ENCODE data around the gene ELMOD1. TPM values are rescaled to one million over a fixed set of nuclear protein-coding genes. Genes with fewer than 3 reads are reported as not detected.

The ELMOD1 gene
- total and polyA plus RNA-seq, 2 donors (not counting 3 experiments of a cell fraction or from before 2014, with no cell fraction given): 1.6 to 2.4 TPM

DNA sequence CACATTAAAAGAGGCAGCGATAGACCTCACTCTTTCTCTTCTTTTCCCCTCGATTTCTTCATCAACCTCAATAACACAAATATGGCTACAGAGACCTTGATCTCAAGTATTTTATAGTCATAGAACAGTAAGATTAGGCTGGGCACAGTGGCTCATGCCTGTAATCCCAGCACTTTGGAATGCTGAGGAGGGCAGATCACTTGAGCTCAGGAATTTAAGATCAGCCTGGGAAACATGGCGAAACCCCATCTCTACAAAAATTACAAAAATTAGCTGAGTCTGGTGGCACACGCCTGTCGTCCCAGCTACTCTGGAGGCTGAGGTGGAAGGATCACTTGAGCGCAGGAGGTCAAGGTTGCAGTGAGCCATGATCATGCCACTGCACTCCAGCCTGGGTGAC lies 106.3 kb downstream of the ELMOD1 start:
- intact Hi-C loops (cut with micrococcal nuclease) (loop anchor here (5.0 kb wide), 1 partner anchor 200 kb away; no protein-coding TSS in a partner anchor), dilution Hi-C loops (cut with MboI; ENCODE audit: extremely low pct_ligation_motif_present, low sequenced_read_pairs) (no loop called here)
- Histone ChIP-seq H3K4me3 (replicated peaks in 1 of 3; ENCODE audit: insufficient read depth in 1 of 3, low read depth in 1 of 3, low read length in 3 of 3) (no peak overlapping the region), H3K27me3 (ENCODE audit: control insufficient read depth in 2 of 2, insufficient read depth in 2 of 2, low read length in 2 of 2) (peaks cover 0 to 2% of the 10 kb centered on the region in 2 experiments), H3K9me1 (replicated peaks; ENCODE audit: control insufficient read depth, extremely low read depth, insufficient read depth, low read length) (no peaks in the 10 kb centered on the region), H3K4me1 (ENCODE audit: control insufficient read depth, extremely low read depth, insufficient read depth, low read length) (peaks cover 16% of the 10 kb centered on the region), H4K20me1 (replicated peaks; ENCODE audit: control insufficient read depth, extremely low read depth, insufficient read depth, low read length) (no peaks in the 10 kb centered on the region), H3K9ac (replicated peaks; ENCODE audit: extremely low read depth, insufficient read depth, low read length) (no peak overlapping the region), H3K4me2 (ENCODE audit: insufficient read depth, low read length) (no peak overlapping the region), H3K27ac (ENCODE audit: insufficient read depth, low read depth, low read length) (no peak overlapping the region), H2AFZ (ENCODE audit: low read depth, low read length) (no peak overlapping the region), H3K36me3 (ENCODE audit: control insufficient read depth in 2 of 2, extremely low read depth in 1 of 2, insufficient read depth in 2 of 2, low read length in 2 of 2) (no peaks in the 10 kb centered on the region), H3K79me2 (ENCODE audit: control insufficient read depth, insufficient read depth, low read length) (no peaks in the 10 kb centered on the region), H3K9me3 (replicated peaks; ENCODE audit: control insufficient read depth, insufficient read depth, low read length) (no peaks in the 10 kb centered on the region)
- ChIA-PET POLR2A (no interaction called here), CTCF (interaction anchor here (1.5 kb wide), 1 partner anchor 74 kb away, joined by 4 read pairs; no protein-coding TSS in a partner anchor)
- TF ChIP-seq, protein P1, sequence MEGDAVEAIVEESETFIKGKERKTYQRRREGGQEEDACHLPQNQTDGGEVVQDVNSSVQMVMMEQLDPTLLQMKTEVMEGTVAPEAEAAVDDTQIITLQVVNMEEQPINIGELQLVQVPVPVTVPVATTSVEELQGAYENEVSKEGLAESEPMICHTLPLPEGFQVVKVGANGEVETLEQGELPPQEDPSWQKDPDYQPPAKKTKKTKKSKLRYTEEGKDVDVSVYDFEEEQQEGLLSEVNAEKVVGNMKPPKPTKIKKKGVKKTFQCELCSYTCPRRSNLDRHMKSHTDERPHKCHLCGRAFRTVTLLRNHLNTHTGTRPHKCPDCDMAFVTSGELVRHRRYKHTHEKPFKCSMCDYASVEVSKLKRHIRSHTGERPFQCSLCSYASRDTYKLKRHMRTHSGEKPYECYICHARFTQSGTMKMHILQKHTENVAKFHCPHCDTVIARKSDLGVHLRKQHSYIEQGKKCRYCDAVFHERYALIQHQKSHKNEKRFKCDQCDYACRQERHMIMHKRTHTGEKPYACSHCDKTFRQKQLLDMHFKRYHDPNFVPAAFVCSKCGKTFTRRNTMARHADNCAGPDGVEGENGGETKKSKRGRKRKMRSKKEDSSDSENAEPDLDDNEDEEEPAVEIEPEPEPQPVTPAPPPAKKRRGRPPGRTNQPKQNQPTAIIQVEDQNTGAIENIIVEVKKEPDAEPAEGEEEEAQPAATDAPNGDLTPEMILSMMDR (IDR thresholded peaks at IDR 0.05; ENCODE audit: extremely low read depth in 1 of 2, insufficient read depth in 1 of 2, low read depth in 1 of 2, low read length in 2 of 2): no peak
- TF ChIP-seq, protein P2, sequence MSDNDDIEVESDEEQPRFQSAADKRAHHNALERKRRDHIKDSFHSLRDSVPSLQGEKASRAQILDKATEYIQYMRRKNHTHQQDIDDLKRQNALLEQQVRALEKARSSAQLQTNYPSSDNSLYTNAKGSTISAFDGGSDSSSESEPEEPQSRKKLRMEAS (IDR thresholded peaks at IDR 0.05; ENCODE audit: insufficient read depth, insufficient read length): no peak
- TF ChIP-seq JUN (IDR thresholded peaks at IDR 0.05; ENCODE audit: borderline replicate concordance, insufficient read depth, insufficient read length, low read depth): no peak
- TF ChIP-seq EZH2 (IDR thresholded peaks at IDR 0.05; ENCODE audit: borderline replicate concordance, low read depth, low read length, severe bottlenecking): no peak
- TF ChIP-seq MYC (IDR thresholded peaks at IDR 0.05; ENCODE audit: low read depth, low read length): no peak
- TF ChIP-seq POLR2A (IDR thresholded peaks at IDR 0.05; ENCODE audit: low read depth, low read length): no peak
- DNase-seq (ENCODE audit: low read depth, low spot score) (no peak), FAIRE-seq (no peak)
- no TSS peak for BruUV-seq (replicated peaks)

All from endothelial cell of umbilical vein (primary cell).